UCSD-AML1 (cell line): ENCODE measurements around the gene CITED2.

ENCODE experiments used
- DNase-seq: peaks from one replicate; lab custom pipeline; 2025; ENCODE audit not compliant: unreplicated experiment; lab: John Stamatoyannopoulos, UW

Gene CITED2

GRCh38 chr6:139334806-139335446 is 39.5 kb downstream of the CITED2 start:
- no peak for DNase-seq

GRCh38 chr6:139330826-139331500 is 43.5 kb downstream of the CITED2 start:
- no peak for DNase-seq

DNA sequence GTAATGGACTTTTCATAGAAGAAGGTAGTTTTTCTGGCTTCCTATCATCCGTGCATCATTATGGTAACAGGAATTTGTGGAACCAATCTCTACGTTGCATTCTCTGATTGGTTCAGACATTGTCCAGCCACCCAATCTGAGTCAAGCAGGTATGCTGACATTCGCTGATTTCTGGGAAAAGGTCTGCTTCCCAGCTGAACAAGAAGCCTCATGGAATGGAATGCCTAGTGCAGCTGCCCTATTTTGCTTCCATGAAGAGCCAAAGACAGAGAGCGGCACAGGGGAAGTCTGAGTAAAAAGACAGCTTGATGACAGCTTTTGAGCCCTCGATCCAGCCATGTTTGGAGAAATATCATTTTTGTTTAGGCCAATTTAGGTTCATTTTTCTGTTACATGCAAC is 44.1 kb downstream of the CITED2 start:
- DNase-seq, result no peak

DNA sequence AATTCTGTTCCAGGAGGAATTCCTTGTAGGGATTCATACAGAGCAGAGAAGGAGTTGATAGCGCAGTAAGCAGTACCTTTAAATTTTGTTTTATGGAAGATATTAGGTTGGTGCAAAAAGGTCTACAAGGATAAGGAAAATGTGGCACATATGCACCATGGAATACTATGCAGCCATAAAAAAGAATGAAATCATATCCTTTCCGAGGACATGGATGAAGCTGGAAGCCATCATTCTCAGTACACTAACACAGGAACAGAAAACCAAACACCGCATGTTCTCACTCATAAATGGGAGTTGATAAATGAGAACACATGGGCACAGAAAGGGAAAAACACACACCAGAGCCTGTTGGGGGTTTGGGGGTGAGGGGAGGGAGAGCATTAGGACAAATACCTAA is 45.2 kb downstream of the CITED2 start:
- DNase-seq, result no peak

DNA sequence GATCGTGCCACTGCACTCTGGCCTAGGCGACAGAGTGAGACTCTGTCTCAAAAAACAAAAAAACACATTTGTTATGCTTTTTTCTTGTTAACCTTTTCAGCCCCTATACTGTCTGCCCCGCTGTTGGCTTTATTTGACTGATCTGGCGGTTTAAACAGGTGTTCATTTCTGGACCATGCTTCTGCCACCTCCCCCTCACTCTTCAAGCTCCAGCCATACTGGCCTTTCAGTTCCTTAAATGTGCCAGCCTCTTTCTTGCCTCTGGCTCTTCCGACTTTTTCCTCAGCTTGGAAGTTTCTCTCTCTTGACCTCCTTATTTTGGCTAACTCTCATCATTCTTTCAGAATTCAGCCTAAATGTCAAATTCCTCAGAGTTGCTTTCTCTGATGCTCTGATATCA is 47.4 kb downstream of the CITED2 start:
- DNase-seq, result no peak

- no peak for DNase-seq
Measured at GRCh38 chr6:139325686-139326085, 48.8 kb downstream of the CITED2 start.

GRCh38 chr6:139325125-139325524 is 49.3 kb downstream of the CITED2 start:
- no peak for DNase-seq

- no peak for DNase-seq
Measured at GRCh38 chr6:139324301-139324555, 50.2 kb downstream of the CITED2 start.

DNA sequence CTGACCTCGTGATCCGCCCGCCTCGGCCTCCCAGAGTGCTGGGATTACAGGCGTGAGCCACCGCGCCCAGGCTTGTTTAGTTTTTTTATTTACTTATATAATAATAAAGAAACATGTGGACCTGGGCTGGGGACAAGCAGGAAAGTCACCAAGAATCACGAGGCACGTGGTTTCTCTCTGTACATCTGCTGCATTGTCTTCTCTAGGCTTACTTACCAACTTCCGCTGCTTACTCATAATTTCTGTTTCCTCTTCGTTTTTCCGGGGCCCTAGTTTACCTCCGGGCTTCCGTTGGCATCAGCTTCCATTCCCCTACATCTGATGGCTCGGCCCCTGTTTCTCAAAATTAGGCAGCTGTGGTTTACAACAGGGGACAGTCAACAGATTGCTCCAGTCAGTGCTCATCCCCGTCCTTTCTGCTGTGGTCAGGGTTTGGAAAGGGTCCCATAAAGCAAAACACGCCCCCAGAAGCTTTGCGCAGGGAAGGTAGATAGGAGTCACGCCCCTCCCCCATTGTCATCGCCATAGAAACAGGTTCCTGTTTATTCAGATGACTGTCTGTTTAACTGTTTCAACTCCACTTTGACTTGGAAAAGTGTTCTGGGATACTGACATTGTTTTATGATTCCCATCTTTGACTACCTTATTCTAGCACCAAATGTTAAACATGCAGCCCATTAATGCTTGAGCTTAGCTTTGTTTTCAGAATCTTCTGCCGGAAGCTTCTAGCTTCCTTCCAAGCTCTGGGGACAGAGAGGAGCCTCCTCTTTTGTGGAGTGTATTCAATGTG is 50.7 kb downstream of the CITED2 start:
- peak; percentile 68 for DNase-seq
